Measurements from ENCODE around the gene PTCD1.

Gene PTCD1, protein sequence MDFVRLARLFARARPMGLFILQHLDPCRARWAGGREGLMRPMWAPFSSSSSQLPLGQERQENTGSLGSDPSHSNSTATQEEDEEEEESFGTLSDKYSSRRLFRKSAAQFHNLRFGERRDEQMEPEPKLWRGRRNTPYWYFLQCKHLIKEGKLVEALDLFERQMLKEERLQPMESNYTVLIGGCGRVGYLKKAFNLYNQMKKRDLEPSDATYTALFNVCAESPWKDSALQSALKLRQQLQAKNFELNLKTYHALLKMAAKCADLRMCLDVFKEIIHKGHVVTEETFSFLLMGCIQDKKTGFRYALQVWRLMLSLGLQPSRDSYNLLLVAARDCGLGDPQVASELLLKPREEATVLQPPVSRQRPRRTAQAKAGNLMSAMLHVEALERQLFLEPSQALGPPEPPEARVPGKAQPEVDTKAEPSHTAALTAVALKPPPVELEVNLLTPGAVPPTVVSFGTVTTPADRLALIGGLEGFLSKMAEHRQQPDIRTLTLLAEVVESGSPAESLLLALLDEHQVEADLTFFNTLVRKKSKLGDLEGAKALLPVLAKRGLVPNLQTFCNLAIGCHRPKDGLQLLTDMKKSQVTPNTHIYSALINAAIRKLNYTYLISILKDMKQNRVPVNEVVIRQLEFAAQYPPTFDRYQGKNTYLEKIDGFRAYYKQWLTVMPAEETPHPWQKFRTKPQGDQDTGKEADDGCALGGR

DNA sequence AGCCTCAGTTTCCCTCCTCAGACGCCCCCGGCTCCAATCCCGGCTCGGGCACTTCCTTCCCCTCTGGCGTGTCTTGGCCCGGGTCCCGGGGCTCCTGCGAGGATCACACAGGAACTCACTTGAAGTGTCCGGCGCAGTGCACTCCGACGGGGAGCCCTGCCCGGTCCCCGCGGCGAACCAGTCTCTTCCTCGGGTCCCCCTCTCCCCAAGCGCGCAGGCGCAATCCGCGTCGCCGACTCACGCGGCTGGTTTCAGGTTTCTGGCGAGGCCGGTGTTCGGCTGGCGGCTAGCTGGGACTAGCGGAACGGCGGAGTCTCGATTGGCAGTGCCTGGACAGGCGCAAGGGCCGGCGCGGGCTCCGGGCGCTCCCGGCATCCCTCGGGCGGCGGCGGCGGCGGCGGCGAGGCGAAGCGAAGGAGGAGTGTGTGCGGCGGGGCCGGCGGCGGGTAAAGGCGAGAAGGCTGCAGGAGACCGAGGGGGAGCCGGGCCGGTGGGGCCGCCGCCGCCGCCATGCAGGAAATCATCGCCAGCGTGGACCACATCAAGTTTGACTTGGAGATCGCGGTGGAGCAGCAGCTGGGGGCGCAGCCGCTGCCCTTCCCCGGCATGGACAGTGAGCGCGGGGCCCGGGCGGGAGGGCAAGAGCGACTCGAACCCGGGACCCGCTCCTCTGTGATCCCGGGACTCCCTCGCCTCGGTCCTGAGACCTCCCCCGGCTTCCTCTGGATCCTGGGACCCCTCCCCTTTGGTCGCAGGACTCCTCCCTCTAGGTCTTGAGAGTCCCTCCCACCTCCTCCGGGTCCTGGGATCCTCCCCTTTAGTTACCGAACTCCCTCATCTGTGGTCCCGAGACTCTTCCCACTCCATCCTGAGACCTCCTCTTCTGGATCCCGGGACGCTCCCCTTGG lies at the start of gene PTCD1, which contains the start of gene CPSF4:
Gene PTCD1 (minus strand): TSS at position 226 of the 908 bp plus-strand sequence. CDS start 3,556 bp downstream, outside the sequence.
Gene CPSF4 (plus strand): TSS at position 371 of the 908 bp plus-strand sequence. CDS start 140 bp downstream, at position 511.
- peak; percentile 94 for DNase-seq (ENCODE audit: low read depth)

DNA sequence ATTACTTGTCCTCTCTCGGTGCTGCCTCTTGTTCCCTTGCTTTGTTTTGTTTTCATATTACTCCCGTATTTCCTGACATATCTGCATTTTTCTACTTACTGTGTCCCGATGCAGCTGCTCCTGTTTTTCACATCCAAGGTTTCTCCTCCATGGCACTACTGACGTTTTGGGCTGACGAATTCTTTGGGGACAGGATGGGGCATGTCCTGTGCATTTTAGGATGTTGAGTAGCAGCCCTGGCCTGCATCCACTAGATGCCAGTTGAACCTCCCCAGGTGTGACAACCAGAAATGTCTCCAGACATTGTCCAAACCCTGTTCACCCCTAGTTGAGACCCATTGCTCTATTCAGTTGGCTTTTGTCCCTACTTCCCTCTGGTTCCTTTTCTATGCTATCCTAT lies 46.5 kb upstream of the PTCD1 start:
- no peak for DNase-seq (ENCODE audit: low read depth)

DNA sequence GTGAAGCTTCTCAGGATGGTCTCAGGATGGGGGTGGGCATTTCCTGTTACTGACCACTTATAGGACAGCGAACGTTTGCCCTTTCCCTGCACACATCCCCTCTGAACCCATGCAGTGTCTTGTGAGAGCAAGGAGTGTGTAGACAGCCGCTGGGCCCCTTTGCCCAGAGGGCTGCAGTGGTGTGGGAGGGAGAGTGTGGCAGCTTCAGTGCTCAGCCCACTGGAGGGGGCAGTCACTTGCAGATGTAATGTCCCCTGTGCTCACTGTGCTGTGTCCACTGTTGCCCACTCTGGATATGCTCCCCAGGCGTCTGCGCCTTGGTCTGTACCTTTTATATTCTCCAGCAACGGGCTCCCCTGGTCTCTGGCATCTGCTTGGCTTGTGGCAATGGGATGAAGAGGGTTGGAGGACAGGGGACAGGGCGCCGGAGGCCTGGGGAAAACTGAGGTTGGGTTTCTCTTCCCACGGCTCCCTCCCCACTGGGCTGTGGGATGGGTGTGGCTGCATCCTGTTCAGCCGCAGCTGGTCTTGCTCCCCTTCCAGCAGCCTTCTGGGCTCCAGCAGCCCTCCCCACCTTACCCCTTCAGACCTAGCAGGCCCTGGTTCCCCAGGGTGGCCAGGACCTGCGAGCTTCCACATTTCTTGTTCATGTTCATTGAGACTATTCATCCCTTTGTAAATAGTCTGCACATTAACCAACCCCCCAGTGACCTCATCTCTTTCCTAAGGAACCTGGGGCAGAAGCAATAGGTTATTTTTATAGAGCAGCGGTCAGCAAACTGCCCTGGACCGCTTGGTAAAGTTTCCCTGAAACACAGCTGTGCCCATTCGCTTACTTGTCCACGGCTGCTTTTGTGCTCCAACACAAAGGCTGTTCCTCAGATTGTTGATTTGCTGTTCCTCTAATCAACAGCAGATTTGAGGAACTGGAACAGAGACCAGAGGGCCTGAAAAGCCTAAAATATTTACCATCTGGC lies 40.2 kb upstream of the PTCD1 start:
- DNase-seq (ENCODE audit: low read depth): no peak

DNA sequence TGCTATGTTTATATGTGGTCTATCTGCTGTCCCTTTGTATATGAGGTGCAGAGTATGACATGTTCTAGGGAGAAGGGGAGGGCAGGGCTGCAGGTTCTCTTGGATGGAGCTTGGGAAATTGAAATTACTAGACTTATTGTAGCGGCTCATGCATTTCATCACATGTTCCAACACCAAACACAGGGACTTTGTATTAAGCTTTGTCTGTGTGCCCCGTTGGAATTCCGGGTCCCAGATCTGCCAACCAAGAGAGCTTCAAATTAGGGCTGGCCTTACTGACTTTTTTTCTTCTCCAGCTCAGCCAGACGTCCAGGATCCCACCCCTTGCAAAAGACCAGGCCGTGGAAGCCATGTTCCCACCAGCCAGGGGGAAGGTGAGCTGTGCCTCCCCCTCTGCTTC lies 37.5 kb upstream of the PTCD1 start:
- DNase-seq (ENCODE audit: low read depth): no peak

DNA sequence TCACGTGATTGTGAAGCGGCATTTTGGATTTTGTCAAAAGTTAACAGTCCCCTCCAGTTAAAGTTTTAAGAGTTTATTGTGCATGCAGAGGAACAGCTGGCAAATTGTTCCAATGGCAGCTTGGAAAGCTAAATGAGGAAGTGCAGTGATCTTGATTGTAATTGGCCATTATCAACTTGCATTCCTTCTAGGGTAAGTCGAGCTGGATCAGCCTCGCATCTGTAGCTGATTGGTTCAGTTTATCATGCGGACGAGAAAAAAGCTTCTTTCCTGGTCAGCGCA lies 34.7 kb upstream of the PTCD1 start:
- peak; percentile 70 for DNase-seq (ENCODE audit: low read depth)

DNA sequence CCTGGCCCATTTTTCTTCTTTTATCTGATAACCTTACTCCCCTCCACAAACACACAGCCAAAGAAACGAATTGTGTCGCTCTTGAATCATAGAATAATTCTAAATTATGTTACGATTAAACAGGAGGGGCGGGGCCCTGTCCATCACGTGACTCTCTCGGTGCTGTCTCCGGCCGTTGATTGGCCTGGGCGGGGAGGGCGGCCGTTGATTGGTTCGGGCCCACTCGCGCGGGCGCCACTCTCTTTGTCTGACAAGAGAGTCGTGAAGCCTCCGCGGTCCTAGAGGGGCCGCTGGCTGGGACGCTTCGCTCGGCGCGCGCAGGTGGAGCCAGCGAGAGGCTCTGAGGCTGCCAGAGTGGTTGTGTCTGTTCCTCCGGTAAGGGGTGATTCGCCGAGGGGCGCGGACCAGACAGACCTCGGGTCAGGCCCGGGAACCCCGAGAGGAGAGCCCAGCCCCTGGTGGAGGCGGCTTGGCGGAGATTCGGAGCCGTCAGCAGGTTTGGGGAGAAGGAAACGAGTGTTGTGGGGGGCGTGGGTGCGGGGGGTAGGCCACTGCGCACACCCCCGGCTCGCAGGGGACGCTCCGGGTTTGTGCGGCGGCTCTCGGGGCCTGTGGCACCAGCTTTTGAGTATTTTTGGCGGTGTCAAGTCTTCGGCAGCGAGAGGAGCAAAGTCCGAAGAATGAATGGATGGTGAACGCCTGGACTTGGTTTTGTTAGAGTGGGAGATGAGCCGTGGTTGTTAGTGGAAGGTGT lies 34.1 kb upstream of the PTCD1 start, which contains the start of gene ZNF789:
Gene ZNF789 (plus strand): TSS at position 330 of the 754 bp plus-strand sequence. CDS start 3,567 bp downstream, outside the sequence.
- peak; percentile 96 for DNase-seq (ENCODE audit: low read depth)

DNA sequence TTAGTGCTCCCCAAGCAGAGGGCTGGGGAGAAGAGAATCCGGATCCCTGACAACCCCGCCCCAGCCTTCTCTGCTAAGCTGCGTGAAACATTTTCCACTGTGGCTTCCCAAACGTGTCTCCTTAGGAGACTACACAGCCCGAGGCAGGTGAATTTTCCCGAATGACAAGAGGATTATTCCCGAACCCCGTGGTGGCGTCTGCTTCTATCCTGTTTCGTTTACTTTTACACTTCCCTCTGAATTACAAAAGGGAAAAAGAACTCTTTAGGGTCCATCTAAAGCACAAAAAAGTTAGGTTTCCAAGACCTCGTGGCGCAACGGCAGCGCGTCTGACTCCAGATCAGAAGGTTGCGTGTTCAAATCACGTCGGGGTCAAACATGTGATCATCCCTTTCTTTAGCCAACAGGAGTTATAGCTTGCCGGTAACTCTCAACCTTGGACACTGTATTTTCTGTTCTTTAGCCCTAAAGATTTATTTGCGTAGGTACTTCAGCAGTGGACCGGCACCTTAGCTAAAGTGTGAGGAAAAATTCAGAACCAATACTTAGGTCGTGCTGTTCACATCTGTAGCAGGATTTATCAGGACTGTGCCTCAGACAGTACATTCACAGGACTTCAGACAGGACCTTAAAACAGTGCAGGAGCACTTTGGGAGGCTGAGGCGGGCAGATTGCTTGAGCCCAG lies 30.9 kb upstream of the PTCD1 start:
- peak; percentile 40 for DNase-seq (ENCODE audit: low read depth)

DNA sequence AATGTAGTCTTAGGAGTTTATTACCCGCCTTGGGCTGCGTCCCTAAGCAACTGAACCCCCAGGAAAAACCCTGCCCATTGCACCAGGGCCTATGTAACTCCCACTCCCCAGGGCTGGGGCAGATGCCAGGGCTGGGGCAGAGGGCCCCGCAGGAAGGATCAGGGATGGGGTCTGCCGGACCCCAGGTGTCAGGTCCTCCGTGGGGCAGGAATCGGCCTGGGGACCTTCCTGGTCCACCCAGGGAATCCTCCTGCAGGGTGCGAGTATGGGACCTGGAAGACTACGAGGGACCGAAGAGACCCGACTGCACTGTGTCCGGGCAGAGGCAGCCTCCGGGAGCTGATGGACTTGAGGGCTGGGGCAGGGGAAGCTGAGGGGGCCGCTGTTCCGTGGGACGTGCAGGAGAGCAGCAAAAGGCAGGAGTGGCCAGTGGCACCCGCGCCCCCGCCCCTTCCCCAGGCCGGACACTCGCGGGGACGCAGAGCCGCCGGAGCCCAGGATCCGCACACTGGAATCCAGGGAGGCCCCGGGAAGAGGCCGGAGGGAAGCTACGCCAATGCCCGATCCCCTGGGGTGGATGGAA lies 29.8 kb upstream of the PTCD1 start:
- DNase-seq (ENCODE audit: low read depth): no peak

DNA sequence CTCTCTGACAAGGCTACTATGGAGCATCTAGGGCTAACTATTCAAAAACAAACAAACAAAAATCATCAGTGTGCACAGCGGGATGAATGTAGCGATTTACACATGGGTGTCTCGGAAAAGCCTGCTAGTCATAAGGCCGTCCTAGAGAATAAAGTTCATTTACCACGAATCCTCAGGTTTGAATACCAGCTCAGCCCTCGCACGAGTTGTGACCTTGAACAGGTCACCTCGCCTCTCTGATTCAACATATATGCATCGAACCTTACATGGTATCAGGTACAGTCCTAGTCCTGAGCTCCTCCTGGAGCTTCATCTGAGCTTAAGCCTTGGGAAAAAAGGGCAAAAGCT lies 26.8 kb upstream of the PTCD1 start:
- DNase-seq (ENCODE audit: low read depth): no peak

DNA sequence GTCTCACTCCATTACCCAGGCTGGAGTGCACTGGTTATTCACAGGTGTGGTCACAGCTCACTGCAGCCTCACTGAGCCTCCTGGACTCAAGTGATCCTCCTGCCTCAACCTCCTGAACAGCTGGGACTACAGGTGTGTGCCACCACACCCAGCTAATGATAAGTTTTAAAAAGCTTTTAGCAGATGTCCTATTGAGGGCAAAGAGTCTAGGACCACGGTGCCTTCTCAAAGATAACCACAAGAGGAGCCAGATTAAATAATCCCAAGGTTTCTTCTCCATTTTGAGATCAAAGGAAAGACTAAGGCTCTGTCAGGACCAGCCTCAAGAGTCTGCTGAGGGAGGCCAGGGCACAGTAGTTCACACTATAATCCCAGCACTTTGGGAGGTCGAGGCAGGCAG lies 22.6 kb upstream of the PTCD1 start:
- DNase-seq (ENCODE audit: low read depth): peak; percentile 27

DNA sequence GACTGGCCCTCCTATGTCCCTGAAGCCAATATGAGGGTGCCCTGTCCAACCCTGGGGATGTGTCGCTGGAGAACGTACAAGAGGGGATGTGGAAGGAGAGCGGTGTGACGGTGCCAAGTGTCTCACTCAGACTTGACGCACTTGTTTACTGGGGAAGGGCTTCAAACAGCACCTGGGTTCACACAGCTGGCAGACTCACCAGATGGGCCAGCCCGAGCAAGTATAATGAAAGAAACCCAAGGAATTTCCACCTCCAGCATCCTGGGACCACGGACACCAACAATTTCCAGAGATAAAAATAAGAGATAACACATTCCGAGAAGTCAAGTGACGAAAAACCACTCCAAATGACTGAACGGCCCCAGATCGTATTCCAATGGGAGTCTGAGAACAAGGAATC lies 22.1 kb upstream of the PTCD1 start:
- no peak for DNase-seq (ENCODE audit: low read depth)

DNA sequence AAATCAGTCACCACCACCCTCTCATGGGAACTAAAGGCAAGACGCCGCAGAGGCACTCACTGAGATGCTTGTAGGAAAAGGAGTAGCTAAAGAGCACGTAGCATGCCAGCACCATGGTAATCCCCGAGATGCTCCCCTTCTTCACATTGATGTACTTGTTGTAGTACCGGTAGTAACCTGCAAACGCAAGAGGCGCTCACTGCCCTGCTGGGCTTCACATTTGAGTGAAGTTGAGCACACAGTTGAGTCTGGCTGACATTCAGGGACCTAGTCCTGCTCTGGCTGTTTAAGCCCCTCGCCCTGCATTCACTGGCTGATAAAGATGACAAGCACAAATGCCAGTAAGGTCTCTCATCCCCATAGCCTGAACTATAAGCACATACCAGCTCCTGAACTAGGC lies 20.5 kb upstream of the PTCD1 start:
- DNase-seq (ENCODE audit: low read depth): peak; percentile 62

DNA sequence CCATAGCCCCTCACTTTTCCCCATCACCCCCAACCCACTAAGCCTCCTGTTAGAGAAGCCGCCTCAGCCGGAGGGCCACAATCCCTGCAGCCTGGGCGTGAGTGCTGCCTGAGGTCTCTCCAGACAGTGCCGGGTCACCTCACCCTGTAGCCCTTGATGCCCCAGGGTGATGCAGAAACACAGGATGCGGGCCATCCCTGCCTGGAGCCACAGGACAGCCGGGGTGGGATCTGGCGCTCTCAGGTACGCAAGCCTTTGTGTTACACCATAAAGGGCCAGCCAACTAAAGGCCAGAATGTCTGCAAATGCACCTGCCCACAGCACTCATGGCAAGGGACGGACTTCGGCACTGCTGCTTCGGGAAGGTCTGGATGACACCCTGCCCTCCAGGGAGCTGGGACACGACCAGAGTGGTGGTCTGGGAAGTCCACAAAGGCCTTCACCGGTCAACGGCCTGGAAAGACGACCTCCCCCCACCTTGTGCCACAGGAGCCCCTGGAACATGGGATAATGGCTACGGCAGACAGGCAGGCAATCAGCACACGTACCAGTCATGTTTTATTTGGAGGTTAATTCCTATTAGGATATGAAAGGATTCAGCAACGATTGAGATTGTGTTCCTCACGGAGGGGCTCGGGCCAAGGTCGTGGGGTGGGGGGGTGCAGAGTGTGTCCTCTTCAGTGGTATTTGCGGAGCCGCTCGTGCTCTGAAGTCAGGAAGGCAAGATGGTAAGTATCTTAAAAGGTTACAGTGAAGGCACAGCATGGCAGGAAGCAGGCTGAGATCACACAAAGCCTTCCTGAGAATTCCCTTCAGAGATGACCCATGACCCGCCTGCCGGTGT lies 19.3 kb upstream of the PTCD1 start:
- DNase-seq (ENCODE audit: low read depth): no peak

DNA sequence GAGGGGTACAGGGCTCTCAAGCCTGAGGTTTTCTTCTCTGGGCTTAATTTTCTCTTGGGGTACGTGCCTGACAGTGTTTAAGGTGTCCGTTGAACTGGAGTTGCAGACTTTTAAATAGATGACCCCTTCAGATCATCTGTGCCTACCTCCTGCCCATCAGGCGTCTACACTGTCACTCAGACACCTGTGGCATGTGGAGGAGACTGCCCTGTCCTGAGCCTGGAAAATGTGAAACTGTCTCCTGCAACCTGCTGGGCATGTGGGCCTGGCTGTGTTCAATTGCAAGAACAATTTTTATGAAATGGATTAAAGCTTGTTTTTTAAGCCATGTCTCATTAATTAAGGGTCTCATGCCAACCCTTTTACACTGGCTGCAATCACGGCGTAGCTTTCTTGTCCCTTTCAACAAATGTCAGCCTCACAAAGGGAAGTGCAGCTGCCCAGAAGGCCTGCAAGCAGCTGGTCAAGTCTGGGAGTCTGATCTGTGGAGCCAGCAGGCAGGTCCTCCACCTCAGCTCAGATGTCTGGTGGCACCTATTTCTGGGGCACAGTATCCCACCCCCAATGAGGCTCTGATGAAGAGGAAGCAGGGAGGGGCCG lies 18.6 kb upstream of the PTCD1 start:
- DNase-seq (ENCODE audit: low read depth): no peak

DNA sequence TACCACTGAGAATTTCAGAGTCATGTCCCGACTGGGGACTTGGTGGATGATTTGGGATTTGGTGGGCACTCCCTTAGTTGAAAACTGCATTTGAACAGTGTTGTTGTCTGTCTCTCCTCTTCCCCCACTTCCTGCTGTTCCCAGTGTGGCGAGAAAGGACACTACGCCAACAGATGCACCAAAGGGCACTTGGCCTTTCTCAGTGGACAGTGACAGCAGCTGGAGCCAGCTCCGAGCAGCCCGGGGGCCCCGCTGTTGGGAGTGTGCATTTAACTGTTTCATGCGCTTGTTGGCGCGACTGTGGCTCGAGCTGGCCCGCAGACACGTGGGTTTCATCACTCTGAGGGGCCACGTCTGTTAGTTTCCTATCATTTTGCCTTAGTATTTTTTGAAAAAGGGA lies 17.7 kb upstream of the PTCD1 start:
- no peak for DNase-seq (ENCODE audit: low read depth)

DNA sequence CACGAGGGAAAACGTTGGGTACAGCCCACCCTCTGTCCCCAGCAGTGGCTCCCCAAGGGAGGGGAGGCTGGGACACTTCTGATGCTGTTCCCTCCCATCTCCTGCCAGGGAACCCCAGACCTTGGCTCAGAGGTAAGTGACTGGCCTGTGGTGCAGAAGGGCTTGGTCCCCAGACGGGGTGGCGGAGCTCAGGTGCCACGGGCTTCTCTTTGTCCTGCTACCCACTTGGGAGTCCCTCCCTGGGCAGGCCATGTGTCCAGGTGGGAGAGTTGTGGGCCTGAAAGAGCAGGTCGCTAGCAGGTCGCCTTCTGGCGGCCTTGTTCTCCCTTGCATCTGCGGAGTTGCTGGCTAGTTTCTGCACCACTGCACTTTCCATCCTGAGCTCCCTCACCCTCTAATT lies 17.3 kb upstream of the PTCD1 start:
- DNase-seq (ENCODE audit: low read depth): no peak

DNA sequence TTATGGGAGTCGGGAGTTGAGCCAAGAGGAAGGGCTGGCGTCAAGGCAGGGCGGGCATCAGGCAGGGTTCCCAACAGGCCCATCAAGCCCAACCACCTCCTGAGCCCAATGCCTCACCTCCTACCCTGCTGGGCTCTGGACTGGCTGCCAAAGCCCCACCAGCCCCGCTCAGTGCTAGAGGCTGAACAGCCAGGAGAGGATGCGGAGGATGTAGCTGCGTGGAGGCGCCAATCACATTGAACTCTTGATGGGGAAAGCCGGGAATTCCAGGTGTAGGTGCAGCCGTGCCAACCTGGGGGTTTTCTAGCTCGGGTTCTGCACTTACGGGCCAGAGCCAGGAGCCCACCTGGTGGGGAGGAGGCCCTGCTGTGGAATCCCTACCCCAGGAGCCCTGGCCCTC lies 14.5 kb upstream of the PTCD1 start:
- no peak for DNase-seq (ENCODE audit: low read depth)

DNA sequence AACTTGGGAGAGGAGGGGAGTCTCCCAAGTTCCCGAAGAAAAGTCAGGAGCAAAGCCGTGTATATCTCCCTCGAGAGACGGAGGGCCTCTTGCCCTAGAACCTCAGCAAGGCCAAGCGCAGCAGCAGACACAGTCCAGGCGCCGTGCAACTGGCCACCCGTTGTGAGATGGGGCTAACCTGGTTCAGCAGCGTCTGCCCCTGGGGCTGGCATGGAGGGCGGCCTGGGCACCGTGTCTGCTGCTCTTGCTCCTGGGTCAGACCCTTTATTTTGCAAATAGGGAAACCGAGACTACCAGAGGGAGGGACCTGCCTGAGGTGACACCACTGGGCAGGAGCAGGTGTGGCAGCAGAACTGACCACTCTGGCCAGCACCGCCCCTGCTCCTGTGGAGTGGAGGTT lies 13.9 kb upstream of the PTCD1 start:
- DNase-seq (ENCODE audit: low read depth): no peak

Data from ELR (cell line).